IMR-90 (cell line): Measurements from ENCODE around the gene OPCML. TPM values are rescaled to one million over a fixed set of nuclear protein-coding genes. Genes with fewer than 3 reads are reported as not detected.

ENCODE experiments used
- ATAC-seq: fragments of 200-7000 bp; cut with Tn5 transposase; 2 replicates; pipeline ENCODE4 v1.9.1; 2020; ENCODE audit warnings: low read depth, mild to moderate bottlenecking, moderate library complexity
- BruUV-seq: library from RNA; stranded (reverse); fragments of 400-500 nt; replicated peaks from 2 replicates; lab custom pipeline; 2021; lab: Mats Ljungman, UMichigan
- CTCF ChIA-PET: fragments of 300-600 bp; formaldehyde crosslinking; extraction: SDS; loops from one replicate; lab custom pipeline; 2021; ENCODE audit warnings: antibody characterized with exemption; lab: Yijun Ruan, JAX
- POLR2A ChIA-PET: fragments of 300-600 bp; sonication (Branson Sonifier 250); formaldehyde crosslinking; loops from one replicate; lab custom pipeline; 2022; ENCODE audit warnings: antibody characterized with exemption; ENCODE audit not compliant: unreplicated experiment; lab: Charles Lee
- DNase-seq: peaks from one replicate; pipeline ENCODE4 v3.0.0; 2013
- H2AFZ ChIP-seq: replicated peaks from 2 replicates; pipeline ENCODE3; 2013; ENCODE audit warnings: low read length, mild to moderate bottlenecking; ENCODE audit not compliant: poor library complexity
- H2AK5ac ChIP-seq: 2 replicates; pipeline ENCODE4 v1.6.1; 2013; ENCODE audit warnings: low read depth, low read length, inconsistent platforms
- H2AK9ac ChIP-seq: replicated peaks from 2 replicates; pipeline ENCODE3; 2013; ENCODE audit warnings: mild to moderate bottlenecking, low read depth, low read length, moderate library complexity; ENCODE audit not compliant: poor library complexity
- H2BK120ac ChIP-seq: 2 replicates; pipeline ENCODE4 v1.6.1; 2013; ENCODE audit warnings: low read depth, low read length, inconsistent platforms
- H2BK15ac ChIP-seq: 3 replicates; pipeline ENCODE4 v1.6.1; 2013; ENCODE audit warnings: low read depth, low read length, inconsistent platforms
- H2BK20ac ChIP-seq: 2 replicates; pipeline ENCODE4 v1.6.1; 2013; ENCODE audit warnings: low read depth, mild to moderate bottlenecking, inconsistent platforms, low read length, moderate library complexity
- H2BK5ac ChIP-seq: 2 replicates; pipeline ENCODE4 v1.6.1; 2013; ENCODE audit warnings: mild to moderate bottlenecking, low read depth, low read length, inconsistent platforms; ENCODE audit not compliant: poor library complexity, severe bottlenecking
- H3K14ac ChIP-seq: replicated peaks from 2 replicates; pipeline ENCODE4 v1.6.1; 2013; ENCODE audit warnings: low read depth, low read length, inconsistent platforms
- H3K18ac ChIP-seq: 2 replicates; pipeline ENCODE4 v1.6.1; 2013; ENCODE audit warnings: low read depth, low read length, control low read depth
- H3K23ac ChIP-seq: 2 replicates; pipeline ENCODE4 v1.6.1; 2013; ENCODE audit warnings: low read depth, low read length, inconsistent platforms
- H3K27ac ChIP-seq: 2 replicates; pipeline ENCODE4 v1.5.1; 2013; ENCODE audit warnings: mild to moderate bottlenecking, control low read depth, low read length; ENCODE audit not compliant: insufficient read depth
- H3K27me3 ChIP-seq: 2 replicates; pipeline ENCODE4 v1.6.1; 2013; ENCODE audit warnings: low read length; ENCODE audit not compliant: control insufficient read depth, insufficient read depth
- H3K36me3 ChIP-seq: 2 replicates; pipeline ENCODE4 v1.6.1; 2013; ENCODE audit warnings: low read length, mixed read lengths; ENCODE audit not compliant: control insufficient read depth, insufficient read depth
- H3K4ac ChIP-seq: 2 replicates; pipeline ENCODE4 v1.6.1; 2013; ENCODE audit warnings: low read depth, low read length, inconsistent platforms
- H3K4me1 ChIP-seq: 2 replicates; pipeline ENCODE4 v1.6.1; 2013; ENCODE audit warnings: low read length, mixed read lengths; ENCODE audit not compliant: control insufficient read depth, insufficient read depth
- H3K4me2 ChIP-seq: 2 replicates; pipeline ENCODE4 v1.6.1; 2013; ENCODE audit warnings: low read depth, mild to moderate bottlenecking, control low read depth, low read length, moderate library complexity
- H3K4me3 ChIP-seq: 2 replicates; pipeline ENCODE4 v1.5.1; 2013; ENCODE audit warnings: low read depth, mild to moderate bottlenecking, control low read depth, low read length, moderate library complexity; ENCODE audit not compliant: insufficient read depth
- H3K56ac ChIP-seq: 2 replicates; pipeline ENCODE4 v1.6.1; 2013; ENCODE audit warnings: low read length, inconsistent platforms; ENCODE audit not compliant: insufficient read depth; ENCODE audit errors: extremely low read depth
- H3K79me1 ChIP-seq, 2 experiments: 2 replicates each; pipeline ENCODE4 v1.6.1; 2013; ENCODE audit warnings: low read length in 2 of 2, inconsistent platforms in 1 of 2, low read depth in 1 of 2
- H3K9ac ChIP-seq: 2 replicates; pipeline ENCODE4 v1.6.1; 2013; ENCODE audit warnings: low read depth, low read length, control low read depth
- H3K9me1 ChIP-seq: 2 replicates; pipeline ENCODE4 v1.6.1; 2013; ENCODE audit warnings: low read length, inconsistent platforms; ENCODE audit not compliant: insufficient read depth
- H3K9me3 ChIP-seq: 2 replicates; pipeline ENCODE4 v1.6.1; 2013; ENCODE audit warnings: low read length; ENCODE audit not compliant: control insufficient read depth, insufficient read depth
- H4K20me1 ChIP-seq: 2 replicates; pipeline ENCODE4 v1.6.1; 2013; ENCODE audit warnings: low read length, inconsistent platforms; ENCODE audit not compliant: insufficient read depth
- H4K5ac ChIP-seq: 2 replicates; pipeline ENCODE4 v1.6.1; 2013; ENCODE audit warnings: mild to moderate bottlenecking, low read depth, low read length, control low read depth
- H4K8ac ChIP-seq, 2 experiments: 2 replicates each; pipeline ENCODE4 v1.6.1; 2013; ENCODE audit warnings: low read depth in 2 of 2, low read length in 2 of 2, control low read depth in 1 of 2, inconsistent platforms in 1 of 2
- H4K91ac ChIP-seq: 2 replicates; pipeline ENCODE4 v1.6.1; 2013; ENCODE audit warnings: low read depth, low read length, inconsistent platforms; ENCODE audit not compliant: insufficient read depth
- BHLHE40 ChIP-seq: fragments of 150-350 bp; IDR thresholded peaks from 2 replicates; pipeline ENCODE4 v1.6.1; 2016; ENCODE audit warnings: mild to moderate bottlenecking, low read depth, low read length
- CEBPB ChIP-seq: IDR thresholded peaks from 2 replicates; pipeline ENCODE4 v1.6.1; 2012; ENCODE audit warnings: low read depth, low read length, improper control_type of control experiment
- CHD1 ChIP-seq: IDR thresholded peaks from 2 replicates; pipeline ENCODE4 v1.6.1; 2012; ENCODE audit warnings: low read depth, low read length, improper control_type of control experiment
- CTCF ChIP-seq: conservative IDR thresholded peaks from 2 replicates; pipeline ENCODE4 v1.5.1; 2012; ENCODE audit warnings: mild to moderate bottlenecking, low read depth, low read length, improper control_type of control experiment
- ELK1 ChIP-seq: fragments of 150-350 bp; IDR thresholded peaks from 2 replicates; pipeline ENCODE4 v1.6.1; 2016; ENCODE audit warnings: low read depth, mild to moderate bottlenecking, low read length, moderate library complexity, borderline replicate concordance
- FOS ChIP-seq: fragments of 150-350 bp; IDR thresholded peaks from 2 replicates; pipeline ENCODE4 v1.6.1; 2016; ENCODE audit warnings: low read depth, low read length
- MAFK ChIP-seq: IDR thresholded peaks from 2 replicates; pipeline ENCODE4 v1.6.1; 2012; ENCODE audit warnings: low read depth, low read length, improper control_type of control experiment
- MAZ ChIP-seq: IDR thresholded peaks from 2 replicates; pipeline ENCODE4 v1.6.1; 2012; ENCODE audit warnings: low read depth, mild to moderate bottlenecking, low read length, improper control_type of control experiment, moderate library complexity, borderline replicate concordance
- MXI1 ChIP-seq: IDR thresholded peaks from 2 replicates; pipeline ENCODE4 v1.6.1; 2012; ENCODE audit warnings: low read depth, mild to moderate bottlenecking, low read length, moderate library complexity, borderline replicate concordance
- NFE2L2 ChIP-seq: fragments of 150-350 bp; IDR thresholded peaks from 2 replicates; pipeline ENCODE4 v1.6.1; 2016; ENCODE audit warnings: low read depth, mild to moderate bottlenecking, low read length
- POLR2A ChIP-seq: IDR thresholded peaks from 2 replicates; pipeline ENCODE4 v1.6.1; 2012; ENCODE audit warnings: mild to moderate bottlenecking, low read depth, low read length
- RAD21 ChIP-seq: IDR thresholded peaks from 2 replicates; pipeline ENCODE4 v1.6.1; 2012; ENCODE audit warnings: low read length, improper control_type of control experiment
- RCOR1 ChIP-seq: IDR thresholded peaks from 2 replicates; pipeline ENCODE4 v1.6.1; 2012; ENCODE audit warnings: mild to moderate bottlenecking, low read length, improper control_type of control experiment; ENCODE audit not compliant: insufficient replicate concordance
- RFX5 ChIP-seq: IDR thresholded peaks from 2 replicates; pipeline ENCODE4 v1.8.0; 2012; ENCODE audit warnings: low read depth, mild to moderate bottlenecking, low read length, moderate library complexity
- SMC3 ChIP-seq: fragments of 150-350 bp; IDR thresholded peaks from 2 replicates; pipeline ENCODE4 v1.6.1; 2016; ENCODE audit warnings: low read depth, mild to moderate bottlenecking, antibody characterized with exemption, low read length, moderate library complexity
- WGBS, 2 experiments: methylation state at CpG; one replicate each; pipeline versions ENCODE4 v1.1.5 to v1.1.7; 2013; ENCODE audit warnings: missing lambda C conversion rate in 2 of 2; ENCODE audit not compliant: insufficient read length in 1 of 2; ENCODE audit errors: extremely low coverage in 2 of 2; 5-methylcytosine and 5-hydroxymethylcytosine counted together
- dilution Hi-C: fragments of 300-500 bp; cut with HindIII; formaldehyde crosslinking; loops from one replicate; pipeline ENCODE4 v1.14.3; 2018; ENCODE audit warnings: low sequenced_read_pairs; ENCODE audit not compliant: unreplicated experiment
- in situ Hi-C: fragments of 300-500 bp; cut with MboI; formaldehyde crosslinking; loops from 3 replicates; pipeline ENCODE4 v1.14.3; 2019; ENCODE audit warnings: low sequenced_read_pairs, inconsistent platforms, mixed read lengths
- intact Hi-C: fragments of 100-400 bp; cut with micrococcal nuclease; formaldehyde crosslinking; loops from 2 replicates; pipeline ENCODE4 v1.10.0; 2022
- polyA plus RNA-seq, 3 experiments: library from polyadenylated mRNA; depleted of rRNA; stranded (reverse); fragments of >200 nt; gene quantifications; 2 replicates each; pipeline ENCODE4 v1.2.3, GENCODE V29; 2012; ENCODE audit warnings: low replicate concordance in 1 of 3
- total RNA-seq: library from RNA; depleted of rRNA; stranded (reverse); fragments of >200 nt; gene quantifications from 2 replicates; pipeline ENCODE4 v1.2.3, GENCODE V29; 2012
- TF ChIP-seq, protein P1 (sequence below): fragments of 150-350 bp; IDR thresholded peaks from 2 replicates; pipeline ENCODE4 v1.6.1; 2017; ENCODE audit warnings: mild to moderate bottlenecking, antibody characterized with exemption, low read length, low read depth

OPCML gene
- total and polyA plus RNA-seq, 2 of the 4 experiments (the other 2 are of a cell fraction), result under 0.01 to 2.6 TPM

DNA sequence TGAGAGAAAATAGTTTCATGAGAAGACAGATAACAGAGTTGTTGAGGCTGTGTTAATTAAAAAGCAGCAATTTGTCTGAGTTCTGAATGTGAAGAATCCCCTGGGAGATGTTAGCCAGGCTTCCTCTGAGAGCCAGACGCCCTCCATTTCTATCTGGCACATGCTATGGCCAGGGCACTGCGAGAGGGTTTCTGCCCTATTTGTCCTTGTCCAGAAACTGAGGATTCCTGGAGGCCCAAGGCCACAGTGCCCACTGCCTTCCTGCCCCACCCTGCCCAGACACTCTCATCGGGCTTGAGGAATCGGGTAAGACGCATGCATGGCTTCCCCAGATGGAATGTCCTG lies 484.6 kb downstream of the OPCML start:
- no peak overlapping the region for H3K18ac ChIP-seq
- in situ Hi-C loops (no loop called here), dilution Hi-C loops (no loop called here), intact Hi-C loops (no loop called here)
- no peaks in the 10 kb centered on the region for H3K9me3 ChIP-seq
- TF ChIP-seq POLR2A (no peak), MAFK (no peak), RFX5 (no peak), ELK1 (no peak), CTCF (no peak), NFE2L2 (no peak), FOS (no peak), CHD1 (no peak), MAZ (no peak), CEBPB (no peak), MXI1 (no peak), BHLHE40 (no peak), RCOR1 (no peak), SMC3 (no peak), RAD21 (no peak)
- TF ChIP-seq, protein P1, sequence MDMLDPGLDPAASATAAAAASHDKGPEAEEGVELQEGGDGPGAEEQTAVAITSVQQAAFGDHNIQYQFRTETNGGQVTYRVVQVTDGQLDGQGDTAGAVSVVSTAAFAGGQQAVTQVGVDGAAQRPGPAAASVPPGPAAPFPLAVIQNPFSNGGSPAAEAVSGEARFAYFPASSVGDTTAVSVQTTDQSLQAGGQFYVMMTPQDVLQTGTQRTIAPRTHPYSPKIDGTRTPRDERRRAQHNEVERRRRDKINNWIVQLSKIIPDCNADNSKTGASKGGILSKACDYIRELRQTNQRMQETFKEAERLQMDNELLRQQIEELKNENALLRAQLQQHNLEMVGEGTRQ, result no peak
- WGBS, 2 experiments, result 27% methylated on average over 3 of the region's 5 CpGs; no CpG with 5 or more reads in 1 of the 2 experiments
- DNase-seq (no peak), ATAC-seq (no peak)
- H3K4me2 ChIP-seq, result no peak overlapping the region
- H3K4me3 ChIP-seq, result no peak overlapping the region
- H3K27ac ChIP-seq, result no peak overlapping the region
- H3K9ac ChIP-seq, result no peak overlapping the region
- ChIA-PET CTCF (no interaction called here), POLR2A (no interaction called here)
- no peak overlapping the region for H3K14ac ChIP-seq
- no peaks in the 10 kb centered on the region for H4K20me1 ChIP-seq
- H2AK9ac ChIP-seq, result no peak overlapping the region
- H4K8ac ChIP-seq, result no peak overlapping the region
- H3K36me3 ChIP-seq, result no peaks in the 10 kb centered on the region
- H2BK120ac ChIP-seq, result no peak overlapping the region
- BruUV-seq, result no TSS peak
- no peak overlapping the region for H4K91ac ChIP-seq
- no peaks in the 10 kb centered on the region for H3K4me1 ChIP-seq
- no peak overlapping the region for H3K56ac ChIP-seq
- H2BK5ac ChIP-seq, result no peak overlapping the region
- no peaks in the 10 kb centered on the region for H3K9me1 ChIP-seq
- H2AFZ ChIP-seq, result no peak overlapping the region
- H3K4ac ChIP-seq, result no peak overlapping the region
- H2BK20ac ChIP-seq, result no peak overlapping the region
- no peak overlapping the region for H3K23ac ChIP-seq
- no peak overlapping the region for H2AK5ac ChIP-seq
- H4K5ac ChIP-seq, result no peak overlapping the region
- H3K79me1 ChIP-seq, result no peaks in the 10 kb centered on the region
- H2BK15ac ChIP-seq, result no peak overlapping the region
- H3K27me3 ChIP-seq, result no peaks in the 10 kb centered on the region
